Small intestine (tissue), 7 donors: Measurements from ENCODE around the gene KLHDC9. TPM values are rescaled to one million over a fixed set of nuclear protein-coding genes. Genes with fewer than 3 reads are reported as not detected.
A peak's percentile ranks its signal among the peaks of the same experiment; 100 is the strongest.

Source experiments
- DNase-seq, 2 donors: peaks; one replicate each; pipeline versions ENCODE4 v3.0.0 to v3.0.0-alpha.2; 2013
- FAIRE-seq: peaks from 2 replicates; lab custom pipeline; 2012; peaks lifted over from hg19 to GRCh38; lab: Jason Lieb, UNC
- H3K27ac ChIP-seq, 3 donors: one replicate each; pipeline ENCODE4 v1.5.1; 2013; ENCODE audit warnings: low read length in 2 of 3, mild to moderate bottlenecking in 2 of 3, control low read depth in 1 of 3, inconsistent platforms in 1 of 3, low read depth in 1 of 3, moderate library complexity in 1 of 3
- H3K27me3 ChIP-seq, 3 donors: one replicate each; pipeline ENCODE4 v1.6.1; 2013; ENCODE audit warnings: low read length in 3 of 3, inconsistent platforms in 1 of 3; ENCODE audit not compliant: control insufficient read depth in 3 of 3, insufficient read depth in 3 of 3
- H3K36me3 ChIP-seq, 3 donors: one replicate each; pipeline ENCODE4 v1.6.1; 2013; ENCODE audit warnings: low read length in 3 of 3, inconsistent platforms in 1 of 3, low read depth in 1 of 3, mild to moderate bottlenecking in 1 of 3, moderate library complexity in 1 of 3; ENCODE audit not compliant: control insufficient read depth in 3 of 3, insufficient read depth in 2 of 3
- H3K4me1 ChIP-seq, 3 donors: one replicate each; pipeline ENCODE4 v1.6.1; 2013; ENCODE audit warnings: low read length in 2 of 3, inconsistent platforms in 1 of 3, low read depth in 1 of 3, mild to moderate bottlenecking in 1 of 3, moderate library complexity in 1 of 3; ENCODE audit not compliant: control insufficient read depth in 3 of 3, insufficient read depth in 2 of 3
- H3K4me3 ChIP-seq, 3 donors: one replicate each; pipeline ENCODE4 v1.5.1; 2013; ENCODE audit warnings: low read length in 3 of 3, control low read depth in 1 of 3, inconsistent platforms in 1 of 3, low read depth in 1 of 3, mild to moderate bottlenecking in 1 of 3, moderate library complexity in 1 of 3
- H3K9me3 ChIP-seq, 2 donors: one replicate each; pipeline ENCODE4 v1.6.1; 2013; ENCODE audit warnings: low read depth in 1 of 2, low read length in 1 of 2; ENCODE audit not compliant: control insufficient read depth in 2 of 2, insufficient read depth in 1 of 2
- WGBS, 3 donors: extraction: QIAGEN DNeasy Blood & Tissue Kit; methylation state at CpG; one replicate each; pipeline ENCODE4 v1.1.7; 2013; 5-methylcytosine and 5-hydroxymethylcytosine counted together
- polyA plus RNA-seq, 4 donors: library from polyadenylated mRNA; stranded (reverse) in 3 of 4; unstranded in 1 of 4; fragments of 200-250 nt in 3 of 4; fragments of 120-200 nt in 1 of 4; gene quantifications; one replicate each; pipeline versions ENCODE4 v1.2.1 to v1.2.3, GENCODE V29; 2013
- donor health status: healthy with polysubstance abuse.
- donor health status: control.
- donor health status: control.
- donor health status: Bipolar disorder and iron deficiency.
- donor health status: healthy.

The KLHDC9 gene
- polyA plus RNA-seq, 4 donors = 1.8 to 5.8 (median 3.0) TPM

- Histone ChIP-seq H3K9me3 (no peaks in the 10 kb centered on the region), H3K36me3 (peaks cover 0 to 16% (median 4%) of the 10 kb centered on the region in 3 donors), H3K4me3 (peak within 1 kb of the TSS; percentile 56 to 71 (median 71)), H3K4me1 (peaks cover 0 to 9% (median 6%) of the 10 kb centered on the region in 3 donors), H3K27ac (peak within 1 kb of the TSS; percentile 84 to 88 (median 87)), H3K27me3 (no peaks in the 10 kb centered on the region)
- FAIRE-seq (no peak), DNase-seq (peak; percentile 96 to 97)
- WGBS, 3 donors = 1% methylated on average over 64 to 68 of the region's 68 CpGs
Observed at GRCh38 chr1:161132410-161133219, 34.5 kb downstream of the KLHDC9 start, which contains the start of gene DEDD. Gene DEDD (minus strand): TSS chr1:161132667. CDS start chr1:161124462, 8,205 bp downstream.

GRCh38 chr1:161133220-161133740 is 35.1 kb downstream of the KLHDC9 start:
- Histone ChIP-seq H3K4me1 (peaks cover 0 to 9% (median 6%) of the 10 kb centered on the region in 3 donors), H3K27ac (peak overlapping the region; percentile 84 to 88 (median 87)), H3K4me3 (peak overlapping the region; percentile 54 to 71 (median 56)), H3K9me3 (no peaks in the 10 kb centered on the region), H3K36me3 (peaks cover 0 to 14% (median 4%) of the 10 kb centered on the region in 3 donors), H3K27me3 (no peaks in the 10 kb centered on the region)
- no peak for DNase-seq
- WGBS, 3 donors = 2 to 5% (median 3%) methylated on average over 11 of the region's 11 CpGs
- no peak for FAIRE-seq

GRCh38 chr1:161137881-161138280 is 39.7 kb downstream of the KLHDC9 start:
- no peak for FAIRE-seq
- Histone ChIP-seq H3K4me1 (peaks cover 0 to 4% (median 0%) of the 10 kb centered on the region in 3 donors), H3K36me3 (peaks cover 0 to 6% (median 0%) of the 10 kb centered on the region in 3 donors), H3K27ac (no peak overlapping the region), H3K9me3 (no peaks in the 10 kb centered on the region), H3K4me3 (no peak overlapping the region), H3K27me3 (no peaks in the 10 kb centered on the region)
- WGBS, 3 donors = 75 to 91% (median 80%) methylated on average over 3 of the region's 3 CpGs
- DNase-seq = no peak

GRCh38 chr1:161138431-161138830 is 40.3 kb downstream of the KLHDC9 start:
- no peak overlapping the region for H3K27ac ChIP-seq
- no peaks in the 10 kb centered on the region for H3K9me3 ChIP-seq
- WGBS, 3 donors = 81 to 96% (median 83%) methylated on average over 1 of the region's 1 CpG
- no peak overlapping the region for H3K4me3 ChIP-seq
- DNase-seq = no peak
- no peak for FAIRE-seq
- peaks cover 0 to 4% (median 0%) of the 10 kb centered on the region in 3 donors for H3K4me1 ChIP-seq
- peaks cover 0 to 6% (median 0%) of the 10 kb centered on the region in 3 donors for H3K36me3 ChIP-seq
- no peaks in the 10 kb centered on the region for H3K27me3 ChIP-seq

- Histone ChIP-seq H3K27me3 (no peaks in the 10 kb centered on the region), H3K9me3 (no peaks in the 10 kb centered on the region), H3K4me1 (no peaks in the 10 kb centered on the region), H3K27ac (no peak overlapping the region), H3K36me3 (peaks cover 0 to 2% (median 0%) of the 10 kb centered on the region in 3 donors), H3K4me3 (no peak overlapping the region)
- DNase-seq (peak; percentile 56 to 67), FAIRE-seq (no peak)
- 24 to 45% (median 43%) methylated on average over 1 of the region's 1 CpG for WGBS, 3 donors
Observed at GRCh38 chr1:161139766-161140165, 41.6 kb downstream of the KLHDC9 start.

GRCh38 chr1:161140755-161141400 is 42.7 kb downstream of the KLHDC9 start:
- 95 to 96% (median 96%) methylated on average over 29 of the region's 29 CpGs for WGBS, 3 donors

GRCh38 chr1:161145832-161146231 is 47.7 kb downstream of the KLHDC9 start:
- WGBS, 3 donors = 58 to 74% (median 73%) methylated on average over 3 of the region's 3 CpGs
- Histone ChIP-seq H3K27me3 (no peaks in the 10 kb centered on the region), H3K4me1 (no peaks in the 10 kb centered on the region), H3K4me3 (no peak overlapping the region), H3K27ac (no peak overlapping the region), H3K36me3 (no peaks in the 10 kb centered on the region), H3K9me3 (no peaks in the 10 kb centered on the region)
- DNase-seq (no peak), FAIRE-seq (no peak)

More at GRCh38 chr1:161140755-161141400, 42.7 kb downstream of the KLHDC9 start:
- Histone ChIP-seq H3K4me1 (no peaks in the 10 kb centered on the region), H3K4me3 (no peak overlapping the region), H3K27ac (no peak overlapping the region), H3K36me3 (no peaks in the 10 kb centered on the region), H3K9me3 (no peaks in the 10 kb centered on the region), H3K27me3 (no peaks in the 10 kb centered on the region)
- no peak for FAIRE-seq
- no peak for DNase-seq
